GM18951 (cell line): Measurements from ENCODE around the gene APOL1.
"Not testable (repeated sequence)": the region's sequence is repeated elsewhere in the genome, so short reads cannot be mapped to it uniquely, and the experiment has no call there.

ENCODE experiments used
- POLR2A ChIP-seq: IDR thresholded peaks from 4 replicates; pipeline ENCODE4 v1.6.1; 2011; ENCODE audit warnings: mild to moderate bottlenecking; ENCODE audit not compliant: insufficient read length, insufficient read depth; ENCODE audit errors: extremely low read depth
- in situ Hi-C: fragments of 300-500 bp; cut with MboI; formaldehyde crosslinking; loops from one replicate; pipeline ENCODE4 v1.12.0; 2022; ENCODE audit warnings: low sequenced_read_pairs, mixed read lengths, inconsistent platforms; ENCODE audit not compliant: unreplicated experiment

APOL1 gene

GRCh38 chr22:36252754-36253522, at the start of gene APOL1:
Gene APOL1 (plus strand): TSS chr22:36253133. CDS start chr22:36254956, 1,823 bp downstream.
- in situ Hi-C loops = no loop called here

GRCh38 chr22:36203441-36203840, 49.5 kb upstream of the APOL1 start:
- in situ Hi-C loops = not testable (repeated sequence)

More at GRCh38 chr22:36252754-36253522, at the start of gene APOL1:
- TF ChIP-seq POLR2A = peak; percentile 57

GRCh38 chr22:36204001-36204631, 48.8 kb upstream of the APOL1 start:
- in situ Hi-C loops = no loop called here

GRCh38 chr22:36204632-36205015, 48.3 kb upstream of the APOL1 start:
- in situ Hi-C loops = no loop called here
- TF ChIP-seq POLR2A = no peak

More at GRCh38 chr22:36204001-36204631, 48.8 kb upstream of the APOL1 start:
- TF ChIP-seq POLR2A = no peak

- in situ Hi-C loops = not testable (repeated sequence)
Observed at GRCh38 chr22:36205573-36205972, 47.4 kb upstream of the APOL1 start.

GRCh38 chr22:36206255-36206654, 46.7 kb upstream of the APOL1 start:
- no peak for TF ChIP-seq POLR2A
- in situ Hi-C loops = no loop called here

GRCh38 chr22:36208162-36208765, 44.7 kb upstream of the APOL1 start:
- in situ Hi-C loops = no loop called here
- TF ChIP-seq POLR2A = no peak

- in situ Hi-C loops = no loop called here
- TF ChIP-seq POLR2A = no peak
Observed at GRCh38 chr22:36208914-36209313, 44.0 kb upstream of the APOL1 start.

- in situ Hi-C loops = not testable (repeated sequence)
Observed at GRCh38 chr22:36209488-36209908, 43.4 kb upstream of the APOL1 start.

GRCh38 chr22:36210224-36210623, 42.7 kb upstream of the APOL1 start:
- in situ Hi-C loops = no loop called here
- no peak for TF ChIP-seq POLR2A

GRCh38 chr22:36211237-36211861, 41.6 kb upstream of the APOL1 start:
- in situ Hi-C loops = no loop called here
- TF ChIP-seq POLR2A = no peak

- TF ChIP-seq POLR2A = no peak
- in situ Hi-C loops = no loop called here
Observed at GRCh38 chr22:36212901-36213300, 40.0 kb upstream of the APOL1 start.

GRCh38 chr22:36213586-36213985, 39.3 kb upstream of the APOL1 start:
- in situ Hi-C loops = no loop called here
- TF ChIP-seq POLR2A = no peak

- in situ Hi-C loops = no loop called here
Observed at GRCh38 chr22:36215981-36216380, 37.0 kb upstream of the APOL1 start.

More at GRCh38 chr22:36215981-36216380, 37.0 kb upstream of the APOL1 start:
- TF ChIP-seq POLR2A = no peak
